NCI-H510A treated with DMSO at 0.1 percent for 48 hours (cell line): ENCODE data around the gene ANKS1A.
"Not testable (repeated sequence)": the region's sequence is repeated elsewhere in the genome, so short reads cannot be mapped to it uniquely, and the experiment has no call there.

Experiments used
- DNase-seq: peaks from one replicate; lab custom pipeline; 2025; lab: John Stamatoyannopoulos, UW

ANKS1A gene

GRCh38 chr6:34887753-34888513 lies 1.1 kb upstream of the ANKS1A start, which contains the start of gene TAF11:
Gene TAF11 (minus strand): TSS chr6:34888042. CDS start chr6:34887957, 85 bp downstream.
- DNase-seq: peak; percentile 97

GRCh38 chr6:34888514-34888856 lies 570 bp upstream of the ANKS1A start:
- DNase-seq: peak; percentile 78

- DNase-seq: no peak
These were observed 1.5 kb downstream of the ANKS1A start for GRCh38 chr6:34890533-34890925.

- no peak for DNase-seq
These were observed 2.2 kb downstream of the ANKS1A start for GRCh38 chr6:34891296-34891695.

GRCh38 chr6:34894693-34895092 lies 5.6 kb downstream of the ANKS1A start:
- DNase-seq: no peak

- DNase-seq: no peak
These were observed 8.1 kb downstream of the ANKS1A start for GRCh38 chr6:34897130-34897529.

- DNase-seq: no peak
These were observed 8.7 kb downstream of the ANKS1A start for GRCh38 chr6:34897716-34898115.

- not testable (repeated sequence) for DNase-seq
These were observed 10.7 kb downstream of the ANKS1A start for GRCh38 chr6:34899748-34900147.

- DNase-seq: no peak
These were observed 11.4 kb downstream of the ANKS1A start for GRCh38 chr6:34900321-34901031.

- DNase-seq: no peak
These were observed 12.9 kb downstream of the ANKS1A start for GRCh38 chr6:34901930-34902329.

GRCh38 chr6:34904990-34905613 lies 16.0 kb downstream of the ANKS1A start:
- no peak for DNase-seq

- no peak for DNase-seq
These were observed 17.8 kb downstream of the ANKS1A start for GRCh38 chr6:34906826-34907225.

- no peak for DNase-seq
These were observed 19.1 kb downstream of the ANKS1A start for GRCh38 chr6:34908194-34908593.

- DNase-seq: no peak
These were observed 20.3 kb downstream of the ANKS1A start for GRCh38 chr6:34909320-34909883.

GRCh38 chr6:34911822-34912221 lies 22.8 kb downstream of the ANKS1A start:
- no peak for DNase-seq

- no peak for DNase-seq
These were observed 23.8 kb downstream of the ANKS1A start for GRCh38 chr6:34912715-34913464.

GRCh38 chr6:34914358-34914757 lies 25.3 kb downstream of the ANKS1A start:
- DNase-seq: no peak

- no peak for DNase-seq
These were observed 27.4 kb downstream of the ANKS1A start for GRCh38 chr6:34916348-34916967.

- no peak for DNase-seq
These were observed 28.7 kb downstream of the ANKS1A start for GRCh38 chr6:34917626-34918285.

- no peak for DNase-seq
These were observed 30.6 kb downstream of the ANKS1A start for GRCh38 chr6:34919651-34920050.

GRCh38 chr6:34920097-34920496 lies 31.0 kb downstream of the ANKS1A start:
- no peak for DNase-seq
